Measurements from ENCODE around the gene MYO15A. TPM values are rescaled to one million over a fixed set of nuclear protein-coding genes. Genes with fewer than 3 reads are reported as not detected.
A peak's percentile ranks its signal among the peaks of the same experiment; 100 is the strongest.

Gene MYO15A
- total RNA-seq, 1 experiment from 2014 or later: 0.28 TPM

DNA sequence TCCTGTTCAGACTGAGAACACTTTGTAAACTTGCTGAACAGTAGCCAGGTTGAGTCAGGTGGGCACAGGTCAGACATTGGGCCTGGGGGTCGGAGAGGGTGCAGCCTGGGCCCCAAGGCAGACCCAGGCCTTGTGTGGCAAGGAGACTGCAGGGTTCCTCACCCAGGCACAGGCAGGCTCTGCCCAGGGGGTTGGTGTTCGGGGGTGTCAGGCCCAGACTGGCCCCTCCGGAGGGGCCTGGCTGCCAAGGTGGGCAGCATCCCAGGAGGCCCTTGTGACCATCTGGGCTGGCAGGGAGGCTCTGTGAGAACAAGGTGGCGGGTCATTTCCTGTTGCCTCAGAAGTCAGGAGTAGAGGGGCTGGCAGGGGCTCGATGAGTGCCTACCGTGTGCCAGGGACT is 585 bp upstream of the MYO15A start:
- Histone ChIP-seq H3K4me3 (ENCODE audit: low read depth, low read length, poor library complexity, severe bottlenecking) (no peak overlapping the region), H3K4me1 (ENCODE audit: insufficient read depth, low read length, poor library complexity, severe bottlenecking) (peaks cover 12% of the 10 kb centered on the region), H3K27ac (ENCODE audit: low read depth, low read length, poor library complexity, severe bottlenecking) (peak overlapping the region; percentile 21), H3K27me3 (replicated peaks; ENCODE audit: insufficient read depth, low read depth, low read length, poor library complexity) (no peaks in the 10 kb centered on the region), H3K9me3 (ENCODE audit: low read depth, low read length, poor library complexity, severe bottlenecking) (no peaks in the 10 kb centered on the region), H3K36me3 (ENCODE audit: insufficient read depth, low read length, poor library complexity, severe bottlenecking) (peaks cover 2% of the 10 kb centered on the region)
- no TSS peak for BruUV-seq (replicated peaks)
- ChIA-PET POLR2A (ENCODE audit: low non-redundant PET) (no interaction called here), CTCF (no interaction called here)
- intact Hi-C loops (cut with micrococcal nuclease; ENCODE audit: unreplicated experiment): no loop called here
- no peak for TF ChIP-seq EZH2 (IDR thresholded peaks at IDR 0.05; ENCODE audit: borderline replicate concordance, low read depth, low read length, poor library complexity, severe bottlenecking)
- TF ChIP-seq, protein P1, sequence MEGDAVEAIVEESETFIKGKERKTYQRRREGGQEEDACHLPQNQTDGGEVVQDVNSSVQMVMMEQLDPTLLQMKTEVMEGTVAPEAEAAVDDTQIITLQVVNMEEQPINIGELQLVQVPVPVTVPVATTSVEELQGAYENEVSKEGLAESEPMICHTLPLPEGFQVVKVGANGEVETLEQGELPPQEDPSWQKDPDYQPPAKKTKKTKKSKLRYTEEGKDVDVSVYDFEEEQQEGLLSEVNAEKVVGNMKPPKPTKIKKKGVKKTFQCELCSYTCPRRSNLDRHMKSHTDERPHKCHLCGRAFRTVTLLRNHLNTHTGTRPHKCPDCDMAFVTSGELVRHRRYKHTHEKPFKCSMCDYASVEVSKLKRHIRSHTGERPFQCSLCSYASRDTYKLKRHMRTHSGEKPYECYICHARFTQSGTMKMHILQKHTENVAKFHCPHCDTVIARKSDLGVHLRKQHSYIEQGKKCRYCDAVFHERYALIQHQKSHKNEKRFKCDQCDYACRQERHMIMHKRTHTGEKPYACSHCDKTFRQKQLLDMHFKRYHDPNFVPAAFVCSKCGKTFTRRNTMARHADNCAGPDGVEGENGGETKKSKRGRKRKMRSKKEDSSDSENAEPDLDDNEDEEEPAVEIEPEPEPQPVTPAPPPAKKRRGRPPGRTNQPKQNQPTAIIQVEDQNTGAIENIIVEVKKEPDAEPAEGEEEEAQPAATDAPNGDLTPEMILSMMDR (conservative IDR thresholded peaks at IDR 0.05; ENCODE audit: low read depth, low read length): no peak
- DNase-seq (ENCODE audit: low spot score): no peak

DNA sequence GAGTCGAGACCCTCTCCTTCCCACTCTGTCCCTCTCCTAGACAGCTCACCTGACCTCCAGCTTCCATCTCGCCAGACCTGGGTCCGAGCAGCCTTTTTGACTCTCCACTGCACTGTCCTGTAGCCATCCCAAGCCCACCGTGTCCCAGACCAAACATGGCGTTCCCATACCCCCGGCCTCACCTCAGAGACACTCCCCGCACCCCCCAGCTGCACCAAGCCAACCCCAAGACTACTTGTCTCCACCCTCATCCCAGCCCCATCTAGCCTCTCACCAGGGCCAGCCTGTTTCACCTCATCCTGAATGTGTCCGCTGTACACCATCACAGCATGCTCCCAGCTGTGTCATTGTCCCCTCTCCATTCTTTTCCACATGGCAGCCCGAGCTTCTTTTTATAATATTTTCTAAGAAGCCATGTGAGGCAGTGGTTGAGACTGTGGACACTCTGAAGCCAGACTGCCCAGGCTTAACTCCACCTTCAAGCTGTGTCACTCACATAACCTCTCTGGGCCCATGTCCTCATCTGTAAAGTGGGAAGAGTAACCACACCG is 1.5 kb downstream of the MYO15A start:
- ChIA-PET POLR2A (ENCODE audit: low non-redundant PET) (no interaction called here), CTCF (no interaction called here)
- no peak overlapping the region for H3K27ac ChIP-seq (ENCODE audit: low read depth, low read length, poor library complexity, severe bottlenecking)
- H3K9me3 ChIP-seq (ENCODE audit: low read depth, low read length, poor library complexity, severe bottlenecking): no peaks in the 10 kb centered on the region
- peaks cover 2% of the 10 kb centered on the region for H3K36me3 ChIP-seq (ENCODE audit: insufficient read depth, low read length, poor library complexity, severe bottlenecking)
- no peak for DNase-seq (ENCODE audit: low spot score)
- no TSS peak for BruUV-seq (replicated peaks)
- no peak overlapping the region for H3K4me3 ChIP-seq (ENCODE audit: low read depth, low read length, poor library complexity, severe bottlenecking)
- no peaks in the 10 kb centered on the region for H3K27me3 ChIP-seq (replicated peaks; ENCODE audit: insufficient read depth, low read depth, low read length, poor library complexity)
- intact Hi-C loops (cut with micrococcal nuclease; ENCODE audit: unreplicated experiment): no loop called here
- H3K4me1 ChIP-seq (ENCODE audit: insufficient read depth, low read length, poor library complexity, severe bottlenecking): peaks cover 12% of the 10 kb centered on the region
- no peak for TF ChIP-seq EZH2 (IDR thresholded peaks at IDR 0.05; ENCODE audit: borderline replicate concordance, low read depth, low read length, poor library complexity, severe bottlenecking)
- TF ChIP-seq, protein P1 (conservative IDR thresholded peaks at IDR 0.05; ENCODE audit: low read depth, low read length): no peak

GRCh38 chr17:18110636-18111145 is 2.1 kb downstream of the MYO15A start:
- intact Hi-C loops (cut with micrococcal nuclease; ENCODE audit: unreplicated experiment): no loop called here
- peaks cover 12% of the 10 kb centered on the region for H3K4me1 ChIP-seq (ENCODE audit: insufficient read depth, low read length, poor library complexity, severe bottlenecking)
- no TSS peak for BruUV-seq (replicated peaks)
- ChIA-PET POLR2A (ENCODE audit: low non-redundant PET) (no interaction called here), CTCF (no interaction called here)
- no peak overlapping the region for H3K27ac ChIP-seq (ENCODE audit: low read depth, low read length, poor library complexity, severe bottlenecking)
- no peak for TF ChIP-seq EZH2 (IDR thresholded peaks at IDR 0.05; ENCODE audit: borderline replicate concordance, low read depth, low read length, poor library complexity, severe bottlenecking)
- TF ChIP-seq, protein P1 (conservative IDR thresholded peaks at IDR 0.05; ENCODE audit: low read depth, low read length): no peak
- H3K36me3 ChIP-seq (ENCODE audit: insufficient read depth, low read length, poor library complexity, severe bottlenecking): peaks cover 2% of the 10 kb centered on the region
- DNase-seq (ENCODE audit: low spot score): no peak
- H3K9me3 ChIP-seq (ENCODE audit: low read depth, low read length, poor library complexity, severe bottlenecking): no peaks in the 10 kb centered on the region
- no peaks in the 10 kb centered on the region for H3K27me3 ChIP-seq (replicated peaks; ENCODE audit: insufficient read depth, low read depth, low read length, poor library complexity)
- H3K4me3 ChIP-seq (ENCODE audit: low read depth, low read length, poor library complexity, severe bottlenecking): no peak overlapping the region
